GM18867 (cell line): Measurements from ENCODE around the gene IRF2.
"Not testable (repeated sequence)": the region's sequence is repeated elsewhere in the genome, so short reads cannot be mapped to it uniquely, and the experiment has no call there.

Experiments
- ATAC-seq: cut with Tn5 transposase; IDR thresholded peaks from one replicate; pipeline ENCODE4 v1.9.1; 2021; ENCODE audit warnings: mild to moderate bottlenecking, moderate library complexity; ENCODE audit not compliant: unreplicated experiment

IRF2 gene

GRCh38 chr4:184392748-184393559 lies 81.4 kb downstream of the IRF2 start:
- no peak for ATAC-seq

GRCh38 chr4:184392316-184392715 lies 82.0 kb downstream of the IRF2 start:
- no peak for ATAC-seq

- ATAC-seq = no peak
These were observed 84.1 kb downstream of the IRF2 start for GRCh38 chr4:184389978-184390900.

- no peak for ATAC-seq
These were observed 86.2 kb downstream of the IRF2 start for GRCh38 chr4:184388106-184388505.

- ATAC-seq = no peak
These were observed 87.0 kb downstream of the IRF2 start for GRCh38 chr4:184387351-184387750.

GRCh38 chr4:184386271-184386781 lies 88.0 kb downstream of the IRF2 start:
- ATAC-seq = no peak

GRCh38 chr4:184385705-184386141 lies 88.6 kb downstream of the IRF2 start:
- no peak for ATAC-seq

- peak; percentile 27 for ATAC-seq
These were observed 89.4 kb downstream of the IRF2 start for GRCh38 chr4:184384810-184385557.

GRCh38 chr4:184384056-184384809 lies 90.1 kb downstream of the IRF2 start:
- peak; percentile 84 for ATAC-seq

GRCh38 chr4:184383497-184384055 lies 90.8 kb downstream of the IRF2 start:
- no peak for ATAC-seq

GRCh38 chr4:184382189-184382846 lies 92.0 kb downstream of the IRF2 start:
- no peak for ATAC-seq

GRCh38 chr4:184380707-184381106 lies 93.6 kb downstream of the IRF2 start:
- no peak for ATAC-seq

GRCh38 chr4:184380214-184380613 lies 94.1 kb downstream of the IRF2 start:
- ATAC-seq = not testable (repeated sequence)

GRCh38 chr4:184376923-184377322 lies 97.4 kb downstream of the IRF2 start:
- no peak for ATAC-seq

GRCh38 chr4:184376126-184376838 lies 98.1 kb downstream of the IRF2 start:
- no peak for ATAC-seq

GRCh38 chr4:184375623-184376022 lies 98.7 kb downstream of the IRF2 start:
- not testable (repeated sequence) for ATAC-seq

- ATAC-seq = no peak
These were observed 99.3 kb downstream of the IRF2 start for GRCh38 chr4:184375027-184375426.

GRCh38 chr4:184373886-184374405 lies 100.4 kb downstream of the IRF2 start:
- no peak for ATAC-seq
